T-helper 1 cell treated with Interleukin-12 subunit alpha and Interleukin-12 subunit beta and Interleukin-4 antibody, amounts not matched to agents 30 μg/mL and 1 μg/mL, for 36 hours (primary cell): ENCODE measurements around the gene LRRC38.

ENCODE experiments used
- H3K27ac Mint-ChIP-seq: one replicate; pipeline ENCODE4 v1.8.0; 2021; ENCODE audit warnings: mild to moderate bottlenecking, mixed read lengths
- H3K27me3 Mint-ChIP-seq: one replicate; pipeline ENCODE4 v1.8.0; 2021; ENCODE audit warnings: low read depth, mixed read lengths
- H3K36me3 Mint-ChIP-seq: one replicate; pipeline ENCODE4 v1.8.0; 2021; ENCODE audit warnings: low read depth, mixed read lengths
- H3K4me1 Mint-ChIP-seq: one replicate; pipeline ENCODE4 v1.8.0; 2021; ENCODE audit warnings: low read depth, mixed read lengths
- H3K4me3 Mint-ChIP-seq: one replicate; pipeline ENCODE4 v1.8.0; 2021; ENCODE audit warnings: mild to moderate bottlenecking, moderate library complexity, mixed read lengths
- H3K9me3 Mint-ChIP-seq: one replicate; pipeline ENCODE4 v1.8.0; 2021; ENCODE audit warnings: mixed read lengths

LRRC38 gene

DNA sequence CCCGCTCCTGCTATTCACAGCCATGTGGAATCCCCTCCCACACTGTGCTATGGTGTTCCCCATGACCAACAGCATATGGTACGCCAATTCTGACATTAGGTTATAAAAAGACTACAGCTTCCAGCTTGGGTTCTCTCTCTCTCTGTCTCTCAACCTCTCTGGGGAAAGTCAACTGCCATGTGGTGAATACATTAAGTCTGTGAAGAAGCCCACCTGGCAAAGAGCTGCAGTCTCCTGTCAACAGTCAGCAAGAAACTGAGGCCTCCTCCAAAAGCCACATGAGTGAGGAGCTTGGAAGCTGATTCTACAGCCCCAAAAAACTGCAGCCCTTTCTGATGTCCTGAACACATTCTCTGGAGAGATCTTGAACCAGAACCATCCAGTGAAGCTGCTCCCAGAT lies 25.0 kb upstream of the LRRC38 start:
- H3K9me3 Mint-ChIP-seq: no peaks in the 10 kb centered on the region
- H3K4me3 Mint-ChIP-seq: no peak overlapping the region
- no peak overlapping the region for H3K27ac Mint-ChIP-seq
- no peaks in the 10 kb centered on the region for H3K27me3 Mint-ChIP-seq
- H3K36me3 Mint-ChIP-seq: no peaks in the 10 kb centered on the region
- no peaks in the 10 kb centered on the region for H3K4me1 Mint-ChIP-seq

GRCh38 chr1:13536571-13536970 lies 22.8 kb upstream of the LRRC38 start:
- no peak overlapping the region for H3K27ac Mint-ChIP-seq
- H3K36me3 Mint-ChIP-seq: no peaks in the 10 kb centered on the region
- no peak overlapping the region for H3K4me3 Mint-ChIP-seq
- H3K9me3 Mint-ChIP-seq: no peaks in the 10 kb centered on the region
- H3K4me1 Mint-ChIP-seq: no peaks in the 10 kb centered on the region
- no peaks in the 10 kb centered on the region for H3K27me3 Mint-ChIP-seq

DNA sequence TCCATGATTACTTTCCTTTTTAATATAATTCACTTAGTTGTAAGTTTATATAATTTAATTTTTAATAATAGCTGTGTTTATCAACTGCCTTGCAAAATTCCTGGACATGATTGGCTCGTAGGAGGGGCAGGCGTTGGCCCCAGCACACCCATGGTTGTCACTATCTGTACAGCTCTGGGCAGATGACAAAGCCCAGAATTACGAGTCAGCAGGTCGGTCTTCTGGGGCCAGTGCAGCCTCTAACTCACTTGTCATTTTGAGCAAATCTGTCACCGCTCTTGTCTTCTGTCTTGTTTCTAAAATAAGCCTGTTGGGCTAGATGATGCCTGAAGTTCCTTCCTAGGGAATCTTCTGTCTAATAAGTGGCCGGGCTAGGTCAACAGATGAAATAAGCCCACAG lies 21.4 kb upstream of the LRRC38 start:
- H3K27me3 Mint-ChIP-seq: no peaks in the 10 kb centered on the region
- H3K27ac Mint-ChIP-seq: no peak overlapping the region
- H3K4me1 Mint-ChIP-seq: no peaks in the 10 kb centered on the region
- no peak overlapping the region for H3K4me3 Mint-ChIP-seq
- H3K9me3 Mint-ChIP-seq: no peaks in the 10 kb centered on the region
- H3K36me3 Mint-ChIP-seq: no peaks in the 10 kb centered on the region

DNA sequence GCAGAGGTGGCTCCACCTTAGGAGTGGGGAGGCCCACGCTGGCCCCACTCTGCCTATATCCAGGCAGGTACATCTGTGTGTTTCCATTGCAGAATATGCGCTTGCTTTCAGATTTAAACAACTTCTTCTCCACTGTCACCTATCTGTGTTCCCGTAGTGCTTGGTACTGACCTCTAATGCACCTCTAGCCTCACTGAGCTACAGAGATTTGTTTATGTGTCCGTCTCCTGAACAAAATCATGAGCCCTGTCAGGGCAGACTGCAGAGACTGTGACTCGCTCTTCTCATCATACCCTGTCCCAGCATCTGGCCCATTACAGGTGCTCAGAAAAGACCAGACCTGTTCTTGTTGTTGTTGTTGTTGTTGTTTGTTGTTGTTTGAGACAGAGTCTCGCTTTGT lies 14.5 kb upstream of the LRRC38 start:
- Mint-ChIP-seq H3K27ac (no peak overlapping the region), H3K27me3 (no peaks in the 10 kb centered on the region), H3K4me1 (no peaks in the 10 kb centered on the region), H3K9me3 (no peaks in the 10 kb centered on the region), H3K36me3 (no peaks in the 10 kb centered on the region), H3K4me3 (no peak overlapping the region)

GRCh38 chr1:13523780-13524477 lies 10.1 kb upstream of the LRRC38 start:
- Mint-ChIP-seq H3K36me3 (no peaks in the 10 kb centered on the region), H3K27ac (no peak overlapping the region), H3K27me3 (no peaks in the 10 kb centered on the region), H3K4me3 (no peak overlapping the region), H3K4me1 (no peaks in the 10 kb centered on the region), H3K9me3 (peaks cover 5% of the 10 kb centered on the region)

DNA sequence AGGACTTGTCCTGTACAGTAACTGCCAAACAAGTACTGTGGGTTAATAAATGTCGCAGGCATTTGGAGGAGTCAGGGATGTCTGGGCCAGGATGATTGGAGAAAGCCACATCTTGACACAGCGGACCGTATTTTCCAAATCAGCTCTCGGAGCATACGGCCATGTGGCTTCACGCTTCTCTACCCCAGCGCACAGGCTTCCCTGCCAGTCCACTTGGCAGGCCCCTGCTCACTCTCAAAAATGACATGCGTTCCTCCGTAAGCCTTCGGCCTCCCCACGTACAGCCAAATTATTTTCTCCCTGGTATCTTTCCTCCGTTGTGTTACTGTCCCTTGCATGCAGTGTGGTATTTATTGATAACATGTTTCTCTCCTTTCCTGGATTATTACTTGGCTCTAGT lies 7.2 kb upstream of the LRRC38 start:
- Mint-ChIP-seq H3K9me3 (peaks cover 5% of the 10 kb centered on the region), H3K4me1 (no peaks in the 10 kb centered on the region), H3K4me3 (no peak overlapping the region), H3K27ac (no peak overlapping the region), H3K36me3 (no peaks in the 10 kb centered on the region), H3K27me3 (peaks cover 9% of the 10 kb centered on the region)

GRCh38 chr1:13517193-13517812 lies 3.5 kb upstream of the LRRC38 start:
- Mint-ChIP-seq H3K4me3 (no peak overlapping the region), H3K4me1 (no peaks in the 10 kb centered on the region), H3K27ac (no peak overlapping the region), H3K27me3 (peaks cover 27% of the 10 kb centered on the region), H3K36me3 (no peaks in the 10 kb centered on the region), H3K9me3 (peaks cover 5% of the 10 kb centered on the region)

- Mint-ChIP-seq H3K9me3 (peaks cover 5% of the 10 kb centered on the region), H3K27ac (no peak overlapping the region), H3K4me3 (no peak overlapping the region), H3K27me3 (peaks cover 30% of the 10 kb centered on the region), H3K36me3 (no peaks in the 10 kb centered on the region), H3K4me1 (no peaks in the 10 kb centered on the region)
These were observed 2.8 kb upstream of the LRRC38 start for GRCh38 chr1:13516606-13517005.

DNA sequence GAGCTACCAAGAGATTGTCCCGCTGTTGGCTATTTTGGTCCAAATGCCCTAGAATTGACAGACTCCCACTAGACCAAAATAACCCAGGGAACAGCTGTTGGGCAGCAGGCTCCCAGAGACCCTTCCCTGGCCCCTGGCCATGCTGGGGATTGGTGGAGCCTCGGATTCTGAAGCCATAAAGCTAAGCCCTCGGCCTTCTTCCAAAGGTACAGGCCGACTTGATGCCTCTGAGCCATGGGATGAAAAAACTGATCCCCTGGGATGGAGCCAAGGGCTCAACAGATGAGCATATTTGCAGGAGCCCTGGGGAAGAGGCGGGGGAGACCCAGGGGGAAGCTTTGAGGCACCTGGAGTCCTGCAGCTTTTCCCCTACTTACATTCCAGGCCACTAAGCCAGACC lies 1.0 kb upstream of the LRRC38 start:
- peaks cover 5% of the 10 kb centered on the region for H3K9me3 Mint-ChIP-seq
- H3K27ac Mint-ChIP-seq: no peak overlapping the region
- H3K4me1 Mint-ChIP-seq: no peaks in the 10 kb centered on the region
- no peak overlapping the region for H3K4me3 Mint-ChIP-seq
- no peaks in the 10 kb centered on the region for H3K36me3 Mint-ChIP-seq
- peaks cover 34% of the 10 kb centered on the region for H3K27me3 Mint-ChIP-seq

- H3K36me3 Mint-ChIP-seq: no peaks in the 10 kb centered on the region
- no peaks in the 10 kb centered on the region for H3K4me1 Mint-ChIP-seq
- H3K4me3 Mint-ChIP-seq: no peak overlapping the region
- peaks cover 34% of the 10 kb centered on the region for H3K27me3 Mint-ChIP-seq
- H3K9me3 Mint-ChIP-seq: no peaks in the 10 kb centered on the region
- no peak overlapping the region for H3K27ac Mint-ChIP-seq
These were observed 524 bp downstream of the LRRC38 start for GRCh38 chr1:13513063-13513894.

DNA sequence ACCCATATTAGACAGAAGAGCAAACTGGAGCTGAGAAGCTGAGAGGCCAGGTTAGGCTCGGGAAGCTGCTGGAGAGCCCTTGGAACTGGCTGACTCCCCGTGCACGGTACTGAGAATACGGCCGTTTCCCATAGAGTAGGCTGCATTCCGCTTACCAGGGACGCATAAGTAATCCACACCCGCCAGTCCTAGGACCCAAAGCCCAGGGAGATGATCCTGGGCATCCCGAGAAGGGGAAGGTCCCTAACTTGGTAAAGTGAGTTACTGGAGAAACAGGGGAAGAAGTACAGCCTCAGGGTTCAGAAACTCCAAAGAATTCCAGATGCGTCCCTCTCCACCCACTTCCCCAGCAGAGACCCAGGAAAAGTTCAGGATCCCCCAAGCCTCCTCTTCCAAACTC lies 1.3 kb downstream of the LRRC38 start:
- H3K4me1 Mint-ChIP-seq: no peaks in the 10 kb centered on the region
- no peaks in the 10 kb centered on the region for H3K36me3 Mint-ChIP-seq
- no peak overlapping the region for H3K27ac Mint-ChIP-seq
- no peaks in the 10 kb centered on the region for H3K9me3 Mint-ChIP-seq
- H3K4me3 Mint-ChIP-seq: no peak overlapping the region
- peaks cover 34% of the 10 kb centered on the region for H3K27me3 Mint-ChIP-seq

DNA sequence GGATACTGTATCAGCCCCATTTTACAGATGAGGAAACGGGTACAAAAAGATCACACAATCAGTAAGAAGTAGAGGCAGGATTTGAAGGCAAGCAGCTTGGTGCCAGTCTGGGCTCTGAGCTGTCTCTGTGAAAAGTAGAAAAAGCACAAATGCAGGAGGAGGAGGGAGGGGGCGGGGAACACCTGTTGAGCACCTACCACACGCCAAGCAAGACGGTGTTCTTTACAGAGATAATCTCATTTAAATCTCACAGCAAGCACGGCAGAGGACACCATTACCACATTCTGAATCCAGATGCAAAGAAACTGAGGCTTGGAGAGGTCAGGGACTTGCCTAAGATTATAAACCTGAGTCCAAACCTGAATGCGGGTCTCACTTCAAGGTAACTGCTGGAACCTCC lies 3.3 kb downstream of the LRRC38 start:
- H3K9me3 Mint-ChIP-seq: no peaks in the 10 kb centered on the region
- H3K36me3 Mint-ChIP-seq: no peaks in the 10 kb centered on the region
- H3K4me3 Mint-ChIP-seq: no peak overlapping the region
- no peaks in the 10 kb centered on the region for H3K4me1 Mint-ChIP-seq
- no peak overlapping the region for H3K27ac Mint-ChIP-seq
- H3K27me3 Mint-ChIP-seq: peaks cover 21% of the 10 kb centered on the region

DNA sequence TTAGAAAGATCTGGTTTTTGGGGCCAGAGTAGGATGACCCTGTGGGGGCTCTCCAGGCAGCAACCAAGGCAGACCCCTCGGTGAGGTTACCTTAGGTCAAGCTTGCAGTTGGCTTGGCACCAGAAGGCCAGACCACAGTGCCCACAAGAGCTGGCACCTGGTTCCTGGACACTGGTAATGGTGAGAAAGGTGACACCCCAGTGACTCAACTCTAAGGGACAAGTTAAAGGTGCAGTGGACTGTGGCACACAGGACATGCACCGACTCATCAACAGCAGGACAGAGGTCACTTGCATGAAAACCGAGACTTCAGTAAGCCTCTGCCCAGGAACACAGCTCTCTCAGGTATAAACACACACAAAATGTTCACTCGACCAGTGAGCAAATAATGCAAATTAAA lies 6.7 kb downstream of the LRRC38 start:
- Mint-ChIP-seq H3K27ac (no peak overlapping the region), H3K9me3 (no peaks in the 10 kb centered on the region), H3K4me1 (no peaks in the 10 kb centered on the region), H3K4me3 (no peak overlapping the region), H3K27me3 (peaks cover 5% of the 10 kb centered on the region), H3K36me3 (no peaks in the 10 kb centered on the region)

- Mint-ChIP-seq H3K4me1 (no peaks in the 10 kb centered on the region), H3K27ac (no peak overlapping the region), H3K4me3 (no peak overlapping the region), H3K9me3 (no peaks in the 10 kb centered on the region), H3K27me3 (no peaks in the 10 kb centered on the region), H3K36me3 (no peaks in the 10 kb centered on the region)
These were observed 8.8 kb downstream of the LRRC38 start for GRCh38 chr1:13505020-13505419.

GRCh38 chr1:13500806-13501205 lies 13.0 kb downstream of the LRRC38 start:
- Mint-ChIP-seq H3K4me3 (no peak overlapping the region), H3K27me3 (no peaks in the 10 kb centered on the region), H3K4me1 (no peaks in the 10 kb centered on the region), H3K9me3 (no peaks in the 10 kb centered on the region), H3K36me3 (no peaks in the 10 kb centered on the region), H3K27ac (no peak overlapping the region)
